ENCODE data around the gene SCEL. TPM values are rescaled to one million over a fixed set of nuclear protein-coding genes. Genes with fewer than 3 reads are reported as not detected.
"Not testable (repeated sequence)": the region's sequence is repeated elsewhere in the genome, so short reads cannot be mapped to it uniquely, and the experiment has no call there.

Gene SCEL, protein sequence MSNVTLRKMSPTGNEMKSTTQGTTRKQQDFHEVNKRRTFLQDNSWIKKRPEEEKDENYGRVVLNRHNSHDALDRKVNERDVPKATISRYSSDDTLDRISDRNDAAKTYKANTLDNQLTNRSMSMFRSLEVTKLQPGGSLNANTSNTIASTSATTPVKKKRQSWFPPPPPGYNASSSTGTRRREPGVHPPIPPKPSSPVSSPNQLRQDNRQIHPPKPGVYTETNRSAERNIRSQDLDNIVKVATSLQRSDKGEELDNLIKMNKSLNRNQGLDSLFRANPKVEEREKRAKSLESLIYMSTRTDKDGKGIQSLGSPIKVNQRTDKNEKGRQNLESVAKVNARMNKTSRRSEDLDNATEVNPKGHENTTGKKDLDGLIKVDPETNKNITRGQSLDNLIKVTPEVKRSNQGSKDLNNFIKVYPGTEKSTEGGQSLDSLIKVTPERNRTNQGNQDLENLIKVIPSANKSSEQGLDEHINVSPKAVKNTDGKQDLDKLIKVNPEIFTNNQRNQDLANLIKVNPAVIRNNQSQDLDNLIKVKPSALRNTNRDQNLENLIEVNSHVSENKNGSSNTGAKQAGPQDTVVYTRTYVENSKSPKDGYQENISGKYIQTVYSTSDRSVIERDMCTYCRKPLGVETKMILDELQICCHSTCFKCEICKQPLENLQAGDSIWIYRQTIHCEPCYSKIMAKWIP
- not detected for polyA plus RNA-seq (2013, experiment 1 of 2; ENCODE audit: insufficient read length)
- polyA plus RNA-seq (2013, experiment 2 of 2; ENCODE audit: insufficient read length): 0.25 TPM

DNA sequence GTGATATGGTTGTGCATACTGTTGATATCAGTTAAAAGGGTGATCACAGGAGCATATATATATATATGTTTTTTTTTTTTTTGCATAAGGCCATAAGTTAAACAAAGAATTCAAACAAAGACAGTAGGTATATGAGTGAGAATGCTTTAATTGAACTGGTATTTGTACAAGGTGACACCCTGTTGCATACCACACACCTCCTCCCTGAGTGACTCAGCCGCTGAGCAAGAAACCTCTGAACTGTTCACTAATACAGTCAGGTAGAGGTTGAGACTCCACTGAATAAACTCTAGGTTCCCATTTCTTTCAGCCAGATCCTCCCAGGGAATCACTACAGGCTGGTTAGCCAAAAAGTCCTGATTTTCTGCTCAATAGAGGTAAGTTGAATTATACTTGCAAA, at the start of gene SCEL:
Gene SCEL (plus strand): TSS at position 259 of the 400 bp plus-strand sequence. CDS start 20,170 bp downstream, outside the sequence.
- no peak for DNase-seq

DNA sequence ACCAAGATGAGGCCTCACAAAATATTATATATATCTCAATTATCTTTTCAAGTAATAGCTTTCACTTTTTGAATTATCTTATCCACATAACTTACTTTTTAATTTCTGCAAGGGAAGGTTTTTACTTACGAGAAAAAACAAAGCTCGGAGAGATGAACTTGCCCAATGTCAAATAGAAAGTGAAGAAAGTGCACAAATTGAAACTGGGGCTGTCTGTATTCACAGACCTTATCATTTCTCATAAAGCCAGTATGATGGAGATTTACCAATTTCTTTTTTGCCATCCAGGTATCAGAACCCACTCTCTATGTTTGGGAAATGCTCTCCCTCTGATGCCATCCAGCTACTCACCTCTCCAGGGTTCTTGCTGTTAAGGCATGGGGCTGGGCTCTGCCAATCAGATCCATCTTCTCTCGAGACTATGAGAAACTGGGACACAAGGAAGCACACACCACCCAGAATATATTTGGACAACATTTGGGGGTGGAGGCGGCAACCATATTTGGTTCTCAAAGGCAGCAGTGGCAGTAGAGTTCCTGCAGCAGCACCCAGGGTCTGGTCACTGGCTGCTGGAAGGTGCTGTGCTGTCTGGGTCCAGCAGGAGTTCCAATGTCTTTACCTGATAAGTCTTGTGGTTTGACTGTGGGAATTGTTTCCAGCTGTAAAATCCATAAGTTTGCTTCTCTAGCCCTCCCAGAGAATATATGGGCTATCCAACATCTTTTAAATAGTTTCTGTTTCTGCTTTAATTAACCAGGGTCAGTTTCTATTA, 45.8 kb upstream of the SCEL start:
- no peak for DNase-seq

DNA sequence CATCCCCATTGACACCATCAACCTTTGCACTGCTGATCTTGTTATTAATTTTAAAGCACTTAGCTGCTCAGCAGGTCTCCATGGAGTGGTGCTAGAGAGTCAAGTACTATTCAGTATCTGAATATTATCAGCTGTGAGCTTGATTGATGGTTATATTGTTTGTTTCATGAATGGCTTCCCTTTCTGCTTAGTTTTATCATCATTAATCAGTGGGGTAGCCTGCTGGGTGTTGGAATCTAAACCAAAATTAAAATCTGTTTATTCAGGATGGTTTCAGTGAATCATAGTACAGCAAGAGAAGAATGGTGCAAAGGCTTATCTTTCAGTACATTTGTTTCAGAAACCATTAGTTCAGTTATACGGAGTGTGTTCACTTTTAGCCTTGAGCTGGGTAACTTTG, 42.5 kb upstream of the SCEL start:
- peak; percentile 13 for DNase-seq

DNA sequence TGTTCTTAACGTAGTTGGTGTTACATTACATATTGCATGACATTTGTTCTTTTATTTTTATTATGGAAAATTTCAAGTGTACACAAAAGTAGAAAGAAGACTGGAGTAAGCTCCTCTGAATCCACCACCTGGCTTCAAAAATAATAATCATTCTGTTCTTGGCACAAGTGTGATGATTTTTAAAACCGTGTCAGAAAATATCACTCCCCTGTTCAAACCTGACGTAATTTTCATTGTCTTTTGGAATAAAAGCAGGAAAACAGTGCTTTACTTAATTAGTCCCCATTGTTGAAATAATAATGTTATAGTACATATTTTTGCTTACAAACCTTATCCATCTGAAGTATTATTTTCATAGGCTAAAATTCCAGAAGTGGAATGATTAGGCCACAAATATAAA, 41.3 kb upstream of the SCEL start:
- DNase-seq: no peak

DNA sequence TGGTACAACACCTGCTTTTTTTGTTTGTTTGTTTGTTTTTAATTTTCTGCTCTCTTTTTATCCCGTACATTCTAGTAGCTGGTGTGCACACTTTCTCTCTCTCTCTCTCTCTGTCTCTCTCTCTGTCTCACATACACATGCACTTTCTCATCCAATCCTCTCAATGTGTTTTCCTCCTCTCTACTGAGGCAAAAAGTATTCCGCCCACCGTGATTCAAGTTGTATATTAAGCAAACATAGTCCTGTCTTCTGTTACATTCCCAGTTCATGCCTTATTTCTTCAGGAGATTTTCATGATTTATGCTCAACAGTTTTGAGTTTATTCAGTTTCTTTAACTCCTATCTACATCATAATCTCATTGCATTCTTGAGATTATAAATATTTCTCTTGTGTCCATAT, 38.2 kb upstream of the SCEL start:
- DNase-seq: no peak

DNA sequence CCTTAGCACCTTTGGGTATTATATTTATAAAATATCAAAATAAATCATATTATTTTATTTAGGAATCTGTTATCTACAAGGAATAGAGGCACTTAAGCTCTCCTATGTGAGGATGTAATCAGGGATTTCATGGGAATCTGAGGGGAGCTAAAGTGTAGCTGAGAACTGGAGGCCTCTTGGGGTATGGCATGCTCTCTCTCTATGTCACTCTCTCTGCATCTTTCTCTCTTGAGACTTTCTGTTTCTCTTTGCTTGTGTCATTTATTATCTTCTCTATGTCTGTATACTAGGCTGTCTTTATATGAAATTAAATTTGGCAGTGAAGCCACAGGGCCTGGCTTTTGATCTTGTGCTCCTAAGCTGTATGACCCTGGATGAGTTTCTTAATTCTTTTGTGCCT, 37.7 kb upstream of the SCEL start:
- DNase-seq: no peak

DNA sequence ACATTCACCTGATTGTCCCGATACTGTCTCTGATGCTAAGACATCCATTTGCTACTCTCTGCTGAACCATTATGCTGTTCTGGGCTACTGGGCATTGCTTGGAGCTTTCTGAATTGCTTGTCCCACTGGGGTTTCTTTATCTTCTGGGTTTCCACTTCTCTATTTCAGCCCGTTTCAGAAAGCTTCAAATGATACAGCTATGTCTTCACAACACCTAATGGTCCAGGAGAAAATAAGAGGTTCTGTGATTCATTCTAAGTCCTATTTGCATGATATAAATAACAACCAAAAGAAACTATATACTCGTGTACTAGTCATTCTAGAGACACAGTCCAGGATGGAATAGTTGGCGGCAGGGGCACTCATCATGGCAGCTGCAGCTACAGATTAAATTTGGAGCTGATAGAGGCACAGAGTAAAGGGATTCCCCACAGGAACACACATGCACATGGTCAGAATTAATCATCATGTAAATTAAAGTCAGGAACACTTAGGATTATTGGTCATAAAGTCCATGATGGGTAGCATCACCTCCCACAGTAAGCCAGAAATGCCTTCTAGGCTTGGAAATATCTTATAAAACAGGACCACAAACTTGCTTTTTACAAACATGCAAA, 33.3 kb upstream of the SCEL start:
- DNase-seq: no peak

DNA sequence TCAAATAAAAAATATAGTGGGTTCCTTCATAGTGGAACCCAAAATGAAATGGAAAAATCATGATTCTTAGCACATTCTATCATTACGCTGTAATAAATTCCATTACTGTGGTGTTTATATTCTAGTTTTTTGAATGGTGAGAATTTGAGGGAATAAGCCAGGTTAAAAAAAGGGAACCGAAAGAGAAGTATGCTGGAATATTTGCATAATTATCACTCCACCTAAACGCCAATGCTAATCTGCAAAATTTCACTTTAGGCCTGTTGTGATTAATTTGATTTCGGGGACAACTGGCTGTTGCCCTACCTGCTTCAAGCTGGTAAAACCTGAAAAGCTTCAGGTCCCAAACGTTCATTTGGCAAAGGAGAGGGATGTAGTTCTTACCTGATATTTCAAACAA, 32.1 kb upstream of the SCEL start:
- DNase-seq: no peak

DNA sequence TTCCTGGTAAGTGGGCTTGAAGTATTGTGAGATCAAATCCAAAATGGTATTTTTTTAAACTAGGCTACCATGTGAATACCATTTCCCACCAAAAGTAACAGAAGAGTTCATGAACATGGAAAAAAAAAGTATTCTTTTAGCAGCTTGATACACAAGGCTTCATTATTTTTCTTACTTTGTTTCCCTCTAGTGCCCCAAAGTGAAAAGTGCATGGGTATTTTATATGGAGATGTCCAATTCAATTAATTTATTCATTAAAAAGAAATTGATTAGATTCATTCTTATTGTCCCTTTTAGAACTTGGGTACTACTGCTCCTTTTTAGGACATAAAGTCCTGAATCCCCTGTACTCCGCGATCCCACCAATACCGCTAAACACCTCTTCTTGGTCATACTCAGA, 28.6 kb upstream of the SCEL start:
- peak; percentile 6 for DNase-seq

DNA sequence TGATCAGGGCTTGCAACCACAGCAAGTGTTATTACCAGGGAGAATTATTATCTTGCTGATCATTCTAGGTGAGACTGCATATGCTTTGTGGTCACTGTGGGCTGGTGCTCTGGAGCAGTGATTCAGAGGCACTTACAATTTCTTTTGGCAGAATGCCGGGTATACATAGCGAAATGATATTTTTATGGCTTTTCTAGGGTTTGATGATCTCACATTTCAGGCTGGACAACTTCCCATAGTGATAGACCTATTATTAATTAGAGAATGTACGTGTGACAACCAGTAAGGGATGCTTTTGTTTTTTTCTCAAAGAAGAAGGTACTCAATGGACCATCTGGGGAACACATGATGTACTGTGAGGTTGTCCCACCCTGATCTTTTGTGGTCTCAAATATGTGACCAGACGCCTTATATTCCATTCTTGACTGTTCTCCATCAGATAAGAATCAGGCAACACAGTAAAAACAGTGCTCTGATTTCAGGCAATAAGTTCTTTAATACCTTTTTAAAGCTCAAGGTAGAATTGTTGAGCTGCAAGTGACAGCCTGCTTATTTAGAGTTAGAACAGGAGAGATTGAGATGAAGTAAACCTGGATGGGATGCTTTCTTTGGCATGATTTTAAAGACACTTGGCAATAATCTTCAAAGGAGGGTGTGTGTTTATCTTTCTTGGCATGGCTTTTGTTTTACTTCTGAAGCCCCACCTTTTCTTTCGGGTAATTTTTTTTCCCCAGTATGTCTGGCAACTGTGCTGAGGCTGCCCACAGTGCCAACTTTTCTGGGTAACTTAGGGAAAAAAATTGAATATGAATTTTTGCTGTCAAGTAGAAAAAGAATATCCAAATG, 27.4 kb upstream of the SCEL start:
- DNase-seq: peak; percentile 79

DNA sequence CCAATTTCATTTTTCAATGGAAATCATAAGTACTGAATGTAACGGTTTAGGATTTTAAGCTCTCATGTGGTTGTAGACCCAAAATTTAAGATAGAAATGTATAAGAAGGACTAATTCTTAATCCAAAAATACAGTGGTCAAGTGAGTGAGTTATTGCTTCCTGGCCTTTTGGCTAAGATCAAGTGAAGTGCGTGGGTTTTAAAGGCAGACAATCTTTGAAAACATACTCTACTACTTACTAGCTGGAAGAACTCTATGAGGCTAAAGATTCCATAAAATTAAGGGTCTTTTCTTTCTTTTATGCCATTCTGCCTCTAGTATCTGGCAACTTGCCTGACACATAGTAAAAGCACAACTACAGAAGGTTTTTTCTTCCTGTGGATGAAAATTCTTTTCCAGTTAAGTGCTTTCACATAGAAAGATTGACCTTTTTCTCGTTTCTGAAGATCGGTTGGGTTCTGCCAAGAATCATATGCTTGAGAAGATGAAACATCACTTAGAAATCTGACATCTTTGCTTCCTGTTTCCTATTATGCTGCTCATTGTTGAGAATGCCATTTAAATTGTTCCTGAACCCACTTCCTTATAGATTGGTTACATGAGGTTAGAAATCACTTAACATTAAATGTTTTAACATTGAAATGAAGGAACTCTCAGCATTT, 26.4 kb upstream of the SCEL start:
- DNase-seq: peak; percentile 68

DNA sequence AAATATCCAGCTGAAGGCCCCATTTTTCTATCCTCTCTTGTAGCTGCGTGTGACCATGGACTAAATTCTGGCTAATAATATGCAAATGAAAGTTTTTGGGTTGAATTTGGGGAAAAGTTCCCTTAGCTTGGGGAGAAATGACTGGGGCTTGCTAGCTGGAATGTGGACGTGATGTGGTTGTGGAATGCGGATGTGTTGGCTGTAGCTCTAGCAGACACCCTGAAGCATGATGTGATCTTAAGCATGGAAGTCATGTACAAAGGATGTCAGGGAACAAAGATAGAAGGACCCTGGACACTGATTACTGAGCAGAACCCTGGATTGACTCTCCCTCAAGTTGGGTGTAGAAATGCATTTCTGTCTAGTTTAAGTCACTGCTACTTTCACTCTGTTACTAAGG, 25.4 kb upstream of the SCEL start:
- peak; percentile 9 for DNase-seq

DNA sequence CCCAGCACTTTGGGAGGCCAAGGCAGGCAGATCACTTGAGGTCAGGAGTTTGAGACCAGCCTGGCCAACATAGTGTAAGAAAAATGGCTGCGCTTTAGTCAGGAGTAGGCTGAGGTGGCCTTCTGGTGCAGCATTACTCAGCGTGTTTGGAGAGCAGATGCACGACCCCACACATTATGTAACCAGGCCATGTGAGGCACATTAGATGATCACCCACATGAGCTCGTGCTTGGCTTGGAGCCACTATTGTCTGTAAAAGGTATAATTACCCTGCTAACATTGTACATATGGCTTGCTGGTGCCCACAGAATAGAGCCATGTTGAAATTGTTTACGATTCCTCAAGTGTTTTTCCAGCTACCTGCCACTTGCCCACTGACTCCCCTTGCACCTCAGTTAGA, 24.0 kb upstream of the SCEL start:
- no peak for DNase-seq

DNA sequence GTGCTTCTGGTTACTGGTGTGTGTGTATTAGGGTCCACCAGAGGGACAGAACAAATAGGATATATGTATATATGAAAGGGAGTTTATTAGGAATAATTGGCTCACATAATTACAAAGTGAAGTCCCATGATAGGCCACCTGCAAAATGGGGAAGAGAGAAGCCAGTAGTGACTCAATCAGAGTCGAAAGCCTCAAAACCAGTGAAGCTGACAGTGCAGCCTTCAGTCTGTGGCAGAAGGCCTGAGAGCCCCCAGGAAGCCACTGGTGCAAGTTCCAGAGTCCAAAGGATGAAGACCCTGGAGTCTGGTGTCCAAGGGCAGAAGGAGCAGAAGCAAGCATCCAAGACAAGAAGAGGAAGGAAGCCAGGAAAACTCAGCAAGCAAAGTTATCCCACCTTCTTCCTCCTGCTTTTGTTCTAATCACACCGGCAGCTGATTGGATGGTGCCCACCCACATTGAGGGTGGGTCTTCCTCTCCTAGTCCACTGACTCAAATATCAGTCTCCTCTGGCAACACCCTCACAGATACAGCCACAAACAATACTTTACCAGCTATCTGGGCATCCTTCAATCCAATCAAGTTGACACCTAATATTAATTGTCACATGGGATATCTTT, 21.7 kb upstream of the SCEL start:
- DNase-seq: no peak

DNA sequence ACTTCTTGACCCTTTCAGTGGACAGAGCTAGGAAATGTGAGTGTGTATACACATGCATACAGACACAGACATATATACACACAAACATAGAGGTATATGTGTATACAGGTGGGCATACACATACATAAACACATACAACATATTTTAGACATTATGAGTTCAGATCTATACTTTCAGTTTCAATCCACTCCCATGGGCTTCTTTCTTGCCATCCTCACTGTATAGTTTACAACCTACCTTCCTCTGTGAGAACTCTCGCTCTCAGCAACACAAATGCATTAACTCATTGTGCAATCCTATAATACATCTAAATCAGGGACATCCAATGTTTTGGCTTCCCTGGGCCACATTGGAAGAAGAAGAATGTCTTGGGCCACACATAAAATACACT, 21.2 kb upstream of the SCEL start:
- DNase-seq: no peak

DNA sequence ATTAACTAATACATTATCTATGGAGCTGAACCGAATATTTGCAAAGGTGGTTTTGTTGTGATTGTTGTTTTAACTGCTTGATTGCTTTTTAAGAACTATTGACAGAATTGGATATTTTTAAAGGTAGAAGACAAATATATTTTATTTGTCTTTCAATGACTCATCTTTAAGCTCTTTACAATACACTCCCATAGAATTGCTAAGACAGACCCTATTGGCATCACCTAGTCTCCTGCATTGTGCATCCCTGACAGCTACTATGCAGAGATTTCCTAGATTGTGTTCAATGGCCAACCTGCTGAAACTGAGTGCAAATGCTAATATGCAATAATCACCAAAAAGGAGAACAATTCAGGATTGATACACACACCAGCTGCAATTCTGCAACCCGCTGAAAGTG, 19.7 kb upstream of the SCEL start:
- no peak for DNase-seq

DNA sequence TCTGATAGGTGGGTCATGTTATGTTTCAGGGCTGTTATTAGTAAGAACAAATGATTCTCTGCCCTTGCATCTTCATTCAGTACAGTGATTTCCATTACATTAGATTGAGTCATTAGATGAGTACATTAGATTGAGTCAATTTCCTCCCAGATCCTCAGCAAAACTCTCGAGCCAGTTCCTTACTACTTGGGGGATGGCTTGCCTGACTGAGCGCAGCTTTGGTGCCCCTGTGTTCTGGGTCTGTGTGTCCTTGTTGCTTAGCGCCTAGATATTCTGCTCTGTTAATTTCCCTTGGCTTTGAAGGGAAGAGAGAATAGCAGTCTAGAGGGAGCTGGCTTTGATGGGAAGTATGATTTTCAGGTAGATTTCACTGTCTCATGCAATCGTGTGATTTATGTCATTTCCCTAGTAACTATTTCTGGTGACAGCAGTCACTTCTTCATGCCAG, 19.1 kb upstream of the SCEL start:
- peak; percentile 21 for DNase-seq

DNA sequence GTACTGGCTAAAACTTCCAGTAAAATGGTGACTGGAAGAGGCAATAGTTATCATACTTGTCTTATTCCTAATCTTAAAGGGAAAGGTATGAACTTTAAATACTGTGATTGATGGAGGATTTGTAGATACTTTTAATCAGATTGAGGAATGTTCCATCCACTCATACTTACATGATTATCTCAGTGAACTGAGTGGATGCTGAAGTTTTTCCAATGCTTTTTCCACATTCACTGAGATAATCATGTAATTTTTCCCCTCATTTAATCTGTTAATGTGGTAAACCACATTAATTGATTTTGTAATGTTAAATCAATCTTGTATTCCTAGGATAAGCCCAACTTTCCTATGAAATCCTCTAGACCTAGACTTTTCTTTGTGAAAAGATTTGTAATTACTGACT, 17.2 kb upstream of the SCEL start:
- no peak for DNase-seq

DNA sequence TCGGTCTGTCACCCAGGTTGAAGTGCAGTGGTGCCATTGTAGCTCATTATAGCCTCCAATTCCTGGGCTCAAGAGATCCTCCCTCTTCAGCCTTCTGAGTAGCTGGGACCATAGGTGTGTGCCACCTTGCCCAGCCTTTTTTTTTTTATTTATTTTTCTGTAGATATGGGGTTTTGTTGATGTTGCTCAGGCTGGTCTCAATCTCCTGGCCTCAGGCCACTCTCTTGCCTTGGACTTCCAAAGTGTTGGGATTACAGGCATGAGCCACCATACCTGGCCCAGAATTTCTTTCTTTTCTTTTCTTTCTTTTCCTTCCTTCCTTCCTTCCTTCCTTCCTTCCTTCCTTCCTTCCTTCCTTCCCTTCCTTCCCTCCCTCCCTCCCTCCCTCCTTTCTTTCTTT, 16.1 kb upstream of the SCEL start:
- DNase-seq: not testable (repeated sequence)

DNA sequence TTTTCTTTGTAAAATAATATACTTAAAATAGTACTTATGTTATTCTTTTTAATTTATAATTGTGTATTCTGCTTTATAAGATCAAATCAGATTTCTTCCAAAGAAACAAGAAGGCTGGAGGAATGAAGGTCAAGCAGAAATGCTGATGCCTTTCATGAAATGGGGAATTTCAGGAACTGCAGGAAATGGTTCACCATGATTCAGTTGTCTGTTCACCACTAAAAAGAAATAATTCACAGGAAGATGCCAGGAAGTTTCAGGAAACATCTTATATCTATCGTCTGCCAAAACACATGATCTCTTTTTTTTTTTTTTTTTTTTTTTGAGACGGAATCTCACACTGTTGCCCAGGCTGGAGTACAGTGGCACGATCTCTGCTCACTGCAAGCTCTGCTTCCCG, 15.7 kb upstream of the SCEL start:
- no peak for DNase-seq

DNA sequence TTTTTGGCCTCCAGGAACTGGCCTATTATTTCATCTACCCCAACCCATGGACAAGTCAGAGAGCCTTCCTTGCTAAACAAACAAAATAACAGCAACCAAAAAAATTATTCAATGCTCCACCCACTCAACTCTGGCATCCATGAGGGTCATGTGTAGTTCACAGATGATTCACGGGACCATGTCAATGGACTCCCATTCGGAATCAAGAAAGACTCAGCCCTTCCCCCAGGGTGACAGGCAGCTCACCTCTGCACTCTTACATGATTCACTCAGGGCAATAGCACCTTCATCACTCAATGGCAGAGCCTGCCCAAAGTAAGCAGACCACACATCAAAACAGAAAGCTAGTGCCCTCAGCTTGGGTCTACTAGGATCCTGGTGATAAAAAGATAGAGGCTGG, 14.3 kb upstream of the SCEL start:
- no peak for DNase-seq
